Raji (cell line): ENCODE results near the gene MTUS2.

ENCODE experiments used
- POLR2A ChIP-seq: IDR thresholded peaks from 2 replicates; pipeline ENCODE4 v1.6.1; 2011; ENCODE audit warnings: low read depth, low read length, control low read depth; ENCODE audit not compliant: insufficient read depth

MTUS2 gene

GRCh38 chr13:28889086-28889732, 69.1 kb downstream of the MTUS2 start:
- no peak for TF ChIP-seq POLR2A

GRCh38 chr13:28890712-28891111, 70.6 kb downstream of the MTUS2 start:
- TF ChIP-seq POLR2A = no peak

GRCh38 chr13:28918030-28918429, 97.9 kb downstream of the MTUS2 start:
- no peak for TF ChIP-seq POLR2A

GRCh38 chr13:28922341-28922740, 102.2 kb downstream of the MTUS2 start:
- TF ChIP-seq POLR2A = no peak

GRCh38 chr13:28935104-28935503, 115.0 kb downstream of the MTUS2 start:
- no peak for TF ChIP-seq POLR2A

GRCh38 chr13:28942906-28943305, 122.8 kb downstream of the MTUS2 start:
- TF ChIP-seq POLR2A = no peak

GRCh38 chr13:28953714-28954418, 133.7 kb downstream of the MTUS2 start:
- TF ChIP-seq POLR2A = no peak

- TF ChIP-seq POLR2A = no peak
These were observed 134.2 kb downstream of the MTUS2 start for GRCh38 chr13:28954419-28954725.

GRCh38 chr13:28954810-28955209, 134.7 kb downstream of the MTUS2 start:
- TF ChIP-seq POLR2A = no peak

- TF ChIP-seq POLR2A = no peak
These were observed 135.3 kb downstream of the MTUS2 start for GRCh38 chr13:28955264-28955966.

GRCh38 chr13:28958018-28958417, 137.9 kb downstream of the MTUS2 start:
- no peak for TF ChIP-seq POLR2A

- TF ChIP-seq POLR2A = no peak
These were observed 138.3 kb downstream of the MTUS2 start for GRCh38 chr13:28958441-28958840.

GRCh38 chr13:28964052-28964451, 143.9 kb downstream of the MTUS2 start:
- TF ChIP-seq POLR2A = no peak

GRCh38 chr13:28964803-28965202, 144.7 kb downstream of the MTUS2 start:
- no peak for TF ChIP-seq POLR2A

- no peak for TF ChIP-seq POLR2A
These were observed 147.1 kb downstream of the MTUS2 start for GRCh38 chr13:28967029-28967915.

GRCh38 chr13:28976195-28976594, 156.1 kb downstream of the MTUS2 start:
- TF ChIP-seq POLR2A = no peak

- TF ChIP-seq POLR2A = no peak
These were observed 156.5 kb downstream of the MTUS2 start for GRCh38 chr13:28976636-28977035.
